GM21723 (cell line): Measurements from ENCODE around the gene PHYH.
"Not testable (repeated sequence)": the region's sequence is repeated elsewhere in the genome, so short reads cannot be mapped to it uniquely, and the experiment has no call there.

Experiments used
- ATAC-seq: cut with Tn5 transposase; IDR thresholded peaks from one replicate; pipeline ENCODE4 v1.9.1; 2021; ENCODE audit warnings: mild to moderate bottlenecking, moderate library complexity; ENCODE audit not compliant: unreplicated experiment

Gene PHYH

GRCh38 chr10:13276146-13276545, 23.7 kb downstream of the PHYH start:
- not testable (repeated sequence) for ATAC-seq

GRCh38 chr10:13272164-13272571, 27.7 kb downstream of the PHYH start:
- no peak for ATAC-seq

GRCh38 chr10:13271552-13272163, 28.2 kb downstream of the PHYH start:
- ATAC-seq = no peak

GRCh38 chr10:13270877-13271551, 28.9 kb downstream of the PHYH start:
- ATAC-seq = no peak

- no peak for ATAC-seq
Observed at GRCh38 chr10:13268841-13269240, 31.0 kb downstream of the PHYH start.

- ATAC-seq = no peak
Observed at GRCh38 chr10:13268310-13268709, 31.6 kb downstream of the PHYH start.

- ATAC-seq = no peak
Observed at GRCh38 chr10:13263591-13263990, 36.3 kb downstream of the PHYH start.

- ATAC-seq = no peak
Observed at GRCh38 chr10:13262433-13262832, 37.4 kb downstream of the PHYH start.

GRCh38 chr10:13257621-13258140, 42.2 kb downstream of the PHYH start:
- no peak for ATAC-seq

GRCh38 chr10:13256627-13257026, 43.2 kb downstream of the PHYH start:
- no peak for ATAC-seq

GRCh38 chr10:13253726-13254125, 46.1 kb downstream of the PHYH start:
- no peak for ATAC-seq

- no peak for ATAC-seq
Observed at GRCh38 chr10:13247784-13248183, 52.1 kb downstream of the PHYH start.

- no peak for ATAC-seq
Observed at GRCh38 chr10:13247246-13247645, 52.6 kb downstream of the PHYH start.

- ATAC-seq = not testable (repeated sequence)
Observed at GRCh38 chr10:13242260-13242659, 57.6 kb downstream of the PHYH start.

GRCh38 chr10:13241613-13242012, 58.3 kb downstream of the PHYH start:
- ATAC-seq = no peak

GRCh38 chr10:13239923-13240322, 59.9 kb downstream of the PHYH start:
- no peak for ATAC-seq

GRCh38 chr10:13238271-13239077, 61.4 kb downstream of the PHYH start:
- ATAC-seq = no peak

GRCh38 chr10:13236638-13237037, 63.2 kb downstream of the PHYH start:
- ATAC-seq = no peak

GRCh38 chr10:13234736-13235135, 65.1 kb downstream of the PHYH start:
- not testable (repeated sequence) for ATAC-seq

GRCh38 chr10:13234172-13234571, 65.7 kb downstream of the PHYH start, which contains the start of gene UCMA:
Gene UCMA, minus strand, starts transcription at chr10:13234374. Its CDS starts 116 bp downstream, at chr10:13234258.
- ATAC-seq = no peak

GRCh38 chr10:13233358-13233757, 66.5 kb downstream of the PHYH start:
- ATAC-seq = no peak

GRCh38 chr10:13231808-13232207, 68.1 kb downstream of the PHYH start:
- no peak for ATAC-seq
